HG03439 (cell line): ENCODE results near the gene SUSD6.
"Not testable (repeated sequence)": the region's sequence is repeated elsewhere in the genome, so short reads cannot be mapped to it uniquely, and the experiment has no call there.

Source experiments
- ATAC-seq: cut with Tn5 transposase; IDR thresholded peaks from one replicate; pipeline ENCODE4 v1.9.1; 2021; ENCODE audit warnings: mild to moderate bottlenecking, moderate library complexity; ENCODE audit not compliant: unreplicated experiment

SUSD6 gene

GRCh38 chr14:69711065-69711464, 99.7 kb downstream of the SUSD6 start:
- ATAC-seq = no peak

- no peak for ATAC-seq
Observed at GRCh38 chr14:69711477-69711876, 100.1 kb downstream of the SUSD6 start.

- no peak for ATAC-seq
Observed at GRCh38 chr14:69711881-69712560, 100.6 kb downstream of the SUSD6 start.

- no peak for ATAC-seq
Observed at GRCh38 chr14:69712599-69713088, 101.2 kb downstream of the SUSD6 start.

GRCh38 chr14:69713209-69713781, 101.9 kb downstream of the SUSD6 start:
- ATAC-seq = no peak

- ATAC-seq = no peak
Observed at GRCh38 chr14:69713993-69714679, 102.7 kb downstream of the SUSD6 start.

- no peak for ATAC-seq
Observed at GRCh38 chr14:69715725-69716477, 104.5 kb downstream of the SUSD6 start.

GRCh38 chr14:69716478-69717187, 105.2 kb downstream of the SUSD6 start:
- ATAC-seq = no peak

- ATAC-seq = not testable (repeated sequence)
Observed at GRCh38 chr14:69718614-69719013, 107.2 kb downstream of the SUSD6 start.

GRCh38 chr14:69719501-69719951, 108.1 kb downstream of the SUSD6 start:
- no peak for ATAC-seq

GRCh38 chr14:69720912-69721311, 109.5 kb downstream of the SUSD6 start:
- no peak for ATAC-seq

- ATAC-seq = no peak
Observed at GRCh38 chr14:69726761-69727511, 115.5 kb downstream of the SUSD6 start.

- ATAC-seq = no peak
Observed at GRCh38 chr14:69727860-69728259, 116.5 kb downstream of the SUSD6 start.

GRCh38 chr14:69731919-69732598, 120.7 kb downstream of the SUSD6 start:
- ATAC-seq = not testable (repeated sequence)

GRCh38 chr14:69736405-69736804, 125.0 kb downstream of the SUSD6 start:
- ATAC-seq = not testable (repeated sequence)

- ATAC-seq = no peak
Observed at GRCh38 chr14:69741055-69741454, 129.7 kb downstream of the SUSD6 start.

GRCh38 chr14:69749956-69750355, 138.6 kb downstream of the SUSD6 start:
- ATAC-seq = no peak

GRCh38 chr14:69750495-69750894, 139.1 kb downstream of the SUSD6 start:
- no peak for ATAC-seq

GRCh38 chr14:69752773-69753172, 141.4 kb downstream of the SUSD6 start:
- no peak for ATAC-seq
